Osteoblast (primary cell): ENCODE measurements around the gene CRY1. TPM values are rescaled to one million over a fixed set of nuclear protein-coding genes. Genes with fewer than 3 reads are reported as not detected.
A peak's percentile ranks its signal among the peaks of the same experiment; 100 is the strongest.

Experiments used
- DNase-seq: peaks from one replicate; pipeline ENCODE4 v3.0.0; 2011; ENCODE audit warnings: low spot score, mixed read lengths; ENCODE audit not compliant: insufficient read length; ENCODE audit errors: missing footprints
- H2AFZ ChIP-seq: 2 replicates; pipeline ENCODE4 v1.6.0; 2011; ENCODE audit warnings: mild to moderate bottlenecking, low read length
- H3K27ac ChIP-seq: 2 replicates; pipeline ENCODE4 v1.5.1; 2011; ENCODE audit warnings: mild to moderate bottlenecking, low read depth, low read length, moderate library complexity
- H3K27me3 ChIP-seq: 2 replicates; pipeline ENCODE4 v1.6.0; 2012; ENCODE audit warnings: mild to moderate bottlenecking, control low read depth, inconsistent platforms, low read length, moderate library complexity; ENCODE audit not compliant: insufficient read depth
- H3K36me3 ChIP-seq: 2 replicates; pipeline ENCODE4 v1.5.1; 2011; ENCODE audit warnings: mild to moderate bottlenecking, low read length, control low read depth, moderate library complexity; ENCODE audit not compliant: insufficient read depth
- H3K4me1 ChIP-seq: 2 replicates; pipeline ENCODE4 v1.5.1; 2011; ENCODE audit warnings: mild to moderate bottlenecking, low read length, control low read depth, moderate library complexity; ENCODE audit not compliant: insufficient read depth
- H3K4me2 ChIP-seq: 2 replicates; pipeline ENCODE4 v1.6.0; 2011; ENCODE audit warnings: mild to moderate bottlenecking, low read length; ENCODE audit not compliant: insufficient read depth
- H3K4me3 ChIP-seq: fragments of 200-600 bp; sonication (generic); 3 replicates; pipeline ENCODE4 v1.5.1; 2012; ENCODE audit warnings: mild to moderate bottlenecking, low read length, inconsistent platforms; ENCODE audit not compliant: insufficient read depth
- H3K79me2 ChIP-seq: 2 replicates; pipeline ENCODE4 v1.6.0; 2012; ENCODE audit warnings: mild to moderate bottlenecking, low read length, control low read depth, inconsistent platforms; ENCODE audit not compliant: insufficient read depth
- H3K9me3 ChIP-seq: 2 replicates; pipeline ENCODE4 v1.5.1; 2011; ENCODE audit warnings: low read depth, low read length, control low read depth
- H4K20me1 ChIP-seq: 2 replicates; pipeline ENCODE4 v1.6.0; 2012; ENCODE audit warnings: mild to moderate bottlenecking, low read length, control low read depth; ENCODE audit not compliant: insufficient read depth
- total RNA-seq: library from RNA; depleted of rRNA; stranded (reverse); fragments of >200 nt; gene quantifications from 2 replicates; pipeline ENCODE4 v1.2.3, GENCODE V29; 2012
- TF ChIP-seq, protein P1 (sequence below): IDR thresholded peaks from 2 replicates; pipeline ENCODE4 v1.5.1; 2011; ENCODE audit warnings: mild to moderate bottlenecking, low read depth, low read length, moderate library complexity; ENCODE audit errors: extremely low read depth

CRY1 gene
- total RNA-seq, 1 donor: 18.1 TPM

DNA sequence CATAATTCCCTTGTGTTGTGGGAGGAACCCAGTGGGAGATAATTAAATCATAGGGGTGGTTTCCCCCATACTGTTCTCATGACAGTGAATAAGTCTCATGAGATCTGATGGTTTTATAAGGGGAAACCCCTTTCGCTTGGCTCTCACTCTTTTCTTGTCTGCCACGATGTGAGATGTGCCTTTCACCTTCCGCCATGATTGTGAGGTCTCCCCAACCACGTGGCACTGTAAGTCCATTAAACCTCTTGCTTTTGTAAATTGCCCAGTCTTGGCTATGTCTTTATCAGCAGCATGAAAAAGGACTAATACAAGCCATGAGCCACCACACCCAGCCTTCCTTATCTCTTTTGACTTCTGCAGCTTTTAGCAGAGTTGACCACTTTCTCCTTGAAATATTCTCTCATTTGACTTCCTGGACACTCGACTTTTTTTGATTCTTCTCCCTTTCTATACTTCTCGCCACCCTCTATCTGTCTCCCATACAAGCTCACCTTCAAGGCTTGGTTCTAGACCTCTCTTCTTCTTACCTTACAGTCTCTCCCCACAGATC, 108.7 kb downstream of the CRY1 start:
- H3K4me1 ChIP-seq: peaks cover 27% of the 10 kb centered on the region
- no peaks in the 10 kb centered on the region for H4K20me1 ChIP-seq
- H3K36me3 ChIP-seq: no peaks in the 10 kb centered on the region
- H3K79me2 ChIP-seq: peaks cover 15% of the 10 kb centered on the region
- H2AFZ ChIP-seq: no peak overlapping the region
- no peak for DNase-seq
- TF ChIP-seq, protein P1, sequence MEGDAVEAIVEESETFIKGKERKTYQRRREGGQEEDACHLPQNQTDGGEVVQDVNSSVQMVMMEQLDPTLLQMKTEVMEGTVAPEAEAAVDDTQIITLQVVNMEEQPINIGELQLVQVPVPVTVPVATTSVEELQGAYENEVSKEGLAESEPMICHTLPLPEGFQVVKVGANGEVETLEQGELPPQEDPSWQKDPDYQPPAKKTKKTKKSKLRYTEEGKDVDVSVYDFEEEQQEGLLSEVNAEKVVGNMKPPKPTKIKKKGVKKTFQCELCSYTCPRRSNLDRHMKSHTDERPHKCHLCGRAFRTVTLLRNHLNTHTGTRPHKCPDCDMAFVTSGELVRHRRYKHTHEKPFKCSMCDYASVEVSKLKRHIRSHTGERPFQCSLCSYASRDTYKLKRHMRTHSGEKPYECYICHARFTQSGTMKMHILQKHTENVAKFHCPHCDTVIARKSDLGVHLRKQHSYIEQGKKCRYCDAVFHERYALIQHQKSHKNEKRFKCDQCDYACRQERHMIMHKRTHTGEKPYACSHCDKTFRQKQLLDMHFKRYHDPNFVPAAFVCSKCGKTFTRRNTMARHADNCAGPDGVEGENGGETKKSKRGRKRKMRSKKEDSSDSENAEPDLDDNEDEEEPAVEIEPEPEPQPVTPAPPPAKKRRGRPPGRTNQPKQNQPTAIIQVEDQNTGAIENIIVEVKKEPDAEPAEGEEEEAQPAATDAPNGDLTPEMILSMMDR: no peak
- no peak overlapping the region for H3K4me3 ChIP-seq
- H3K9me3 ChIP-seq: no peaks in the 10 kb centered on the region
- H3K4me2 ChIP-seq: no peak overlapping the region
- H3K27me3 ChIP-seq: no peaks in the 10 kb centered on the region
- no peak overlapping the region for H3K27ac ChIP-seq

DNA sequence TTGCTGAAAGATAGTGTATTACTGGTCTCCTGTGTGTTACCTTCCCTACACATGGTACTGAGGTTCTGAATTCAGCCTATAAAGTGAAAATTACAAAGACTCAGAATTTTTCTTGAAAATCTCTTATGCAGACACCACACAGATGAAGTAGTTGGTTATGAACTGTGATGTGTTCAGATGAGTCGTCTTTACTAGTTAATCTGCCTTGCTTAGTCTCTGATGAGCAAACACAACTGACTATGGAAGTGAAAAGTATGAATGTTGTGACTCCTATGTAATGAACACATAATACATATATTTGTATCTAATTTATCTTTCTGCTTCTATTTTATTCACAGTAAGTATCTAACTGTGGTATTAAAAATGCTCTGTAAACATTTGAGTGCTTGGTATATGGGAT, 111.1 kb downstream of the CRY1 start:
- DNase-seq: no peak
- no peak overlapping the region for H2AFZ ChIP-seq
- peaks cover 23% of the 10 kb centered on the region for H3K4me1 ChIP-seq
- no peak overlapping the region for H3K27ac ChIP-seq
- peaks cover 11% of the 10 kb centered on the region for H4K20me1 ChIP-seq
- peaks cover 18% of the 10 kb centered on the region for H3K36me3 ChIP-seq
- no peaks in the 10 kb centered on the region for H3K27me3 ChIP-seq
- H3K4me2 ChIP-seq: no peak overlapping the region
- no peak overlapping the region for H3K4me3 ChIP-seq
- H3K9me3 ChIP-seq: no peaks in the 10 kb centered on the region
- TF ChIP-seq, protein P1: no peak
- H3K79me2 ChIP-seq: peaks cover 15% of the 10 kb centered on the region

DNA sequence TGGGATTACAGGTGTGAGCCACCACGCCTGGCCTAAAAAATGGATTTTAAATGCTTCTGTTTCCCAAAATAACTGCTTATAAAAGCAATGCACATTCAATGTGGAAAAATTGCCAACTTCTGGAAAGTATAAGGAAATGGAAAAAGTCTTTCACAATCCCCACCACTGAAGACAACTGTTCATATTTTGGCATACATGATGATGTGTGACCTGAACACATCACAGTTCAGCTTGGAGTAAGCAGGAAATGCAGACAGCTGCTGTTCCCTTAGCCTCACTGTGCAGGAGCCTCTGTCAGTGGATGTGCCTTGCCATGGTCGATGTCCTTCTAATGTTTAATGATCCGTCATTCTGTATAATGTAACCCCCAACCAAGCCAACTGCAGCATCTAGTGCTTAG, 111.6 kb downstream of the CRY1 start:
- Histone ChIP-seq H2AFZ (no peak overlapping the region), H4K20me1 (peaks cover 15% of the 10 kb centered on the region), H3K36me3 (peaks cover 18% of the 10 kb centered on the region), H3K27ac (no peak overlapping the region), H3K79me2 (peaks cover 15% of the 10 kb centered on the region), H3K4me1 (peaks cover 23% of the 10 kb centered on the region), H3K27me3 (no peaks in the 10 kb centered on the region), H3K9me3 (no peaks in the 10 kb centered on the region), H3K4me2 (no peak overlapping the region), H3K4me3 (no peak overlapping the region)
- peak; percentile 30 for DNase-seq
- TF ChIP-seq, protein P1: no peak

DNA sequence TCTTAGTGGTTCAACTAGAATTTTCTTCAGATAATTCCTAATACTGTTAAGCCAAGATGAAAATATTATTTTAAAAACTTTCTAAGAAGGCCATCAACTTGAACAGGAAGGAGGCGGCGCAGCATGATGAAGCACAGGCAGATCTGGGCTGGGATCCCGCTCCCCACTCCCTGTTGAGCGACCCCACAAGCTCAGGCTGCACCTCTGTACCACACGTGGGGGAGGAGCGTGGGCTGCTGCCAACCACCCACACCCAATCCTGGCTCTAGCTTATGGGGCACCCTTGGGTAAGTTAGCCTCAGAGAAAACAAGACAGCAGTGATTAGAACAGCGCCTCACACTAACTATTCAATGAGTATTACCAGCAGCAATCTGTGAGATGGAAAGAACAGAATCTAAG, 112.4 kb downstream of the CRY1 start:
- Histone ChIP-seq H3K27ac (no peak overlapping the region), H3K4me1 (peaks cover 26% of the 10 kb centered on the region), H2AFZ (no peak overlapping the region), H3K27me3 (no peaks in the 10 kb centered on the region), H3K4me2 (no peak overlapping the region), H3K4me3 (no peak overlapping the region), H3K79me2 (peaks cover 13% of the 10 kb centered on the region), H4K20me1 (peaks cover 22% of the 10 kb centered on the region), H3K36me3 (peaks cover 20% of the 10 kb centered on the region), H3K9me3 (no peaks in the 10 kb centered on the region)
- TF ChIP-seq, protein P1: no peak
- DNase-seq: no peak
